ENCODE measurements around the gene AIP. TPM values are rescaled to one million over a fixed set of nuclear protein-coding genes. Genes with fewer than 3 reads are reported as not detected.
"Not testable (repeated sequence)": the region's sequence is repeated elsewhere in the genome, so short reads cannot be mapped to it uniquely, and the experiment has no call there.

The AIP gene
- total and polyA plus RNA-seq, 2 of the 8 experiments (the other 6 are each of a cell fraction or from before 2014, with no cell fraction given): 29.8 to 54.4 TPM

DNA sequence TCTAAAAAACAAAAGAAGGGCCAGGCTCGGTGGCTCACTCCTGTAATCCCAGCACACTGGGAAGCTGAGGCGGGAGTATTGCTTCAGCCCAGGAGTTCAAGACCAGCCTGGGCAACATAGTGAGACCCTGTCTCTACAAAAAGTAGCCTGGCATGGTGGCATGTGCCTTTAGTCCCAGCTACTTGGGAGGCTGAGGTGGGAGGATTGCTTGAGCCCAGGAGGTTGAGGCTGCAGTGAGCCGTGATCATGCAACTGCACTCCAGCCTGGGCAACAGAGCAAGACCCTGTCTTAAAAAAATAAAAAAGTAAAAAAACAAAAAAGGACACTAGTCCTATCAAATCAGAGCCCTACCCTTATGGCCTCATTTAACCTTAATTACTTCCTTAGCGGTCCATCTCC lies 28.7 kb downstream of the AIP start:
- H2BK5ac ChIP-seq (ENCODE audit: low read depth, low read length); H3K23ac ChIP-seq (ENCODE audit: insufficient read length); H3K4me3 ChIP-seq (ENCODE audit: extremely low read depth in 1 of 4, insufficient read depth in 2 of 4, low read depth in 3 of 4, low read length in 4 of 4); FAIRE-seq; H4K20me1 ChIP-seq (replicated peaks in 1 of 2; ENCODE audit: control insufficient read depth in 1 of 2, insufficient read depth in 2 of 2, low read length in 2 of 2); H3K4ac ChIP-seq (replicated peaks; ENCODE audit: insufficient read length, low read depth, low read length); H3K4me2 ChIP-seq (ENCODE audit: insufficient read depth in 1 of 2, low read depth in 2 of 2, low read length in 2 of 2); H3K56ac ChIP-seq (replicated peaks; ENCODE audit: insufficient read length, low read depth, low read length); H3K9me3 ChIP-seq (ENCODE audit: insufficient read depth in 2 of 2, low read depth in 1 of 2, low read length in 1 of 2); H2AFZ ChIP-seq (ENCODE audit: low read length); POLR2A ChIA-PET (ENCODE audit: partially characterized antibody); H2BK15ac ChIP-seq (ENCODE audit: low read length); H3K79me2 ChIP-seq (ENCODE audit: control insufficient read depth in 1 of 2, insufficient read depth in 2 of 2, low read length in 2 of 2); H3K27me3 ChIP-seq (replicated peaks in 1 of 4; ENCODE audit: control insufficient read depth in 3 of 4, extremely low read depth in 1 of 4, insufficient read depth in 3 of 4, low read length in 3 of 4); H2AK5ac ChIP-seq (ENCODE audit: low read depth, low read length); H4K5ac ChIP-seq (ENCODE audit: insufficient read length, low read depth, low read length); H4K91ac ChIP-seq (replicated peaks; ENCODE audit: insufficient read length, low read length); H4K8ac ChIP-seq (ENCODE audit: extremely low read depth, insufficient read depth, low read length); H2BK12ac ChIP-seq (ENCODE audit: low read depth, low read length); H3K27ac ChIP-seq (ENCODE audit: low read depth, low read length); DNase-seq (ENCODE audit: low read depth in 1 of 2, low spot score in 2 of 2); H3K18ac ChIP-seq (ENCODE audit: extremely low read depth, low read length); H2BK20ac ChIP-seq (ENCODE audit: low read length); H3K79me1 ChIP-seq (ENCODE audit: low read depth, low read length); H2BK120ac ChIP-seq (replicated peaks; ENCODE audit: low read depth, low read length); H3K36me3 ChIP-seq (ENCODE audit: control insufficient read depth in 2 of 4, insufficient read depth in 4 of 4, low read length in 3 of 4); H3K9ac ChIP-seq (replicated peaks in 1 of 4; ENCODE audit: extremely low read depth in 1 of 4, low read depth in 3 of 4, low read length in 3 of 4); H3K14ac ChIP-seq (ENCODE audit: insufficient read length): not testable (repeated sequence)
- CTCF ChIA-PET (ENCODE audit: partially characterized antibody): interaction anchor here (0.6 to 0.9 kb wide), 3 partner anchors 19 to 194 kb away, joined by 3 to 4 read pairs (median 3); no protein-coding TSS in a partner anchor
- Histone ChIP-seq H3K23me2 (ENCODE audit: low read depth, low read length) (peaks cover 10% of the 10 kb centered on the region), H3K4me1 (replicated peaks in 1 of 4; ENCODE audit: control insufficient read depth in 3 of 4, insufficient read depth in 4 of 4, low read length in 3 of 4) (peaks cover 0 to 11% (median 3%) of the 10 kb centered on the region in 4 experiments; a peak in 6 of 7 replicates)
- WGBS, 2 experiments (ENCODE audit: extremely low coverage in 1 of 2, insufficient coverage in 1 of 2, insufficient read length in 1 of 2, insufficient replicate concordance in 2 of 2, low coverage in 1 of 2, low lambda C conversion rate in 2 of 2, missing lambda C conversion rate in 1 of 2): 86% methylated on average over 4 of the region's 4 CpGs; no CpG with 5 or more reads in 1 of the 2 experiments

Data from H1 (cell line).